Stimulated activated CD4-positive, alpha-beta T cell treated with anti-CD3 and anti-CD28 coated beads, Interleukin-4, amount 100 ng/mL, for 24 hours (primary cell): ENCODE measurements around the gene KSR1.
A peak's percentile ranks its signal among the peaks of the same experiment; 100 is the strongest.
"Not testable (repeated sequence)": the region's sequence is repeated elsewhere in the genome, so short reads cannot be mapped to it uniquely, and the experiment has no call there.

Experiments used
- DNase-seq: peaks from one replicate; pipeline ENCODE4 v3.0.0-alpha.2; 2020

The KSR1 gene

GRCh38 chr17:27647765-27648164, 191.5 kb downstream of the KSR1 start:
- DNase-seq: no peak

- DNase-seq: not testable (repeated sequence)
Observed at GRCh38 chr17:27649111-27649571, 192.9 kb downstream of the KSR1 start.

DNA sequence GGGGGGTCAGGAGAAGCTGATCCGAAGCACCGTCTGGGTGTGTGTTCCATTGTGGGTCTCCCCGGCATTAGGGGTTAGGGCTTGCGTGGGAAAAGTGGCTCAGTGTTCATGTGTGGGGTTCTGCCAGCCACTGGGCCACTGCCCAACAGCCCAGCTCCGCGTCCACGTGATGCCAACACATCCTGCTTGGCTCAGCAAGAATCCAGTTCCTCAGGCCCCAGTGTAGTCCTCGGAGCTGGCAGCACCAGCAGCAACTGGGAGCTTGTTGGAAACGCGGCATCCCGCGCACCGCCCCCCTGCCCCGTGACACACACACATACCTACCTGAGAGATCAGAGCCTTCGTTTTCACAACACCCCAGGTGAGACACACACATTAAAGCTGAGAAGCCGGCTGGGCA, 193.7 kb downstream of the KSR1 start:
- DNase-seq: no peak

DNA sequence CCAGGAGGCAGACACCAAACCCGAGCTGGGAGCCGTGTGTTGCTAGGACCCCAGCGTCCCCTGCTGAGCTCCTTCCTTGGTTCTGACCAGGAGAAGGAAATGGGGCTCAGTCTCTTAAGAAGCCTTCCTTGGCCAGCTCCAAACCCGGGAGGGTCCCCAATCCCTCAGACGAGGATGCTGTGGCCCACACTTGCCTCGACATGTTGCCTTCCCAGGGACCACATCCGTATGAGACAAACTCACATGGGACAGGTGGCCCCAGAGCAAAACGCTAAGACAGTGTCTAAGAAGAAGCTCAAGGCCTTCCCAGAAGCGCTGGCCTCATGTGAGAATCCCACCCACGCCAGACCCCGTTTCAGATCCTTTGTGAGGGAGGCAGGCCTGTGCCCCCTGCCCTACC, 194.6 kb downstream of the KSR1 start:
- no peak for DNase-seq

DNA sequence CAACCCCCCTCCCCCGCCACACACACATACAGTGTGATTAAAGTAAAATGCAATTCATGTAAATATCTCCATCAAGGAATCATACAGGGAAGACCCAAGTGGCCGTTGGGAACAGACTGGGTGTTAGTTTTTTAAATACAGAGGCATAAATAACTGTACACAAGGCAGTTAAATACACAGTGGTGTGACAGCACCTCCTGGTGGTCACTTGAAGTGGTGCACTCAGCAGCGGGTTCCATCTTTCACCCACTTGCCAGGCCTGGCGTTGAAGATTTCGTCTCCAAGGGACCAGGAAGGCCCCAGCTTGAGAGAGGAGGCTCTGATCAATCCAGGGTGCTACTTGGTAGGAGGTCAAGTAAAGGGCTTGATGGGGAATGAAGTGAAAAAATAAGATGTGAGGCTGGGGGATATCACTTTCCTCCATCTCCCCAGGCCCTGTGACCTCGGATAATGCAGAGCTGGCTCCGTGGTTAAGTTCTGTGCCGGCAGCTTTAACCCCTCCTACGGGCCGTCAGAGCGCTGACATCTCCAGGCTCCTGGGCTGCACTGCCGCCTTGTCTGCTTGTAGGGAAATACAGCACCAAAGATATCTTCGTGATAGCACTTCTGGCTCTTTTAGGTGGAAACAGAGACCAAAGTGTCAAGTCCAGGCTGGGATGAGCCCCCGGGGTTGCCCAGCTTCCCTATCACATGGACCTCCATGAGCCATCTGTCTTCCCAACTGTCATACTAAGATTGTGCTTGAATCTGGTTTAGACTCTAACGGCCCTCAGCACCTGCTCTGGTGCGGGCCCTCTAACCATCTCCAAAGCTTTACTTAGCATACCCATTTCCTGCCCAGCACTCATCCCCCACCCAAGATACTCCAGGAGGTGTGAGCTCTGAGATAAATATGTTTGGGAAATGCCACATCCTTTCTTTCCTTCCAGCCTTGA, 195.4 kb downstream of the KSR1 start:
- peak; percentile 76 for DNase-seq

DNA sequence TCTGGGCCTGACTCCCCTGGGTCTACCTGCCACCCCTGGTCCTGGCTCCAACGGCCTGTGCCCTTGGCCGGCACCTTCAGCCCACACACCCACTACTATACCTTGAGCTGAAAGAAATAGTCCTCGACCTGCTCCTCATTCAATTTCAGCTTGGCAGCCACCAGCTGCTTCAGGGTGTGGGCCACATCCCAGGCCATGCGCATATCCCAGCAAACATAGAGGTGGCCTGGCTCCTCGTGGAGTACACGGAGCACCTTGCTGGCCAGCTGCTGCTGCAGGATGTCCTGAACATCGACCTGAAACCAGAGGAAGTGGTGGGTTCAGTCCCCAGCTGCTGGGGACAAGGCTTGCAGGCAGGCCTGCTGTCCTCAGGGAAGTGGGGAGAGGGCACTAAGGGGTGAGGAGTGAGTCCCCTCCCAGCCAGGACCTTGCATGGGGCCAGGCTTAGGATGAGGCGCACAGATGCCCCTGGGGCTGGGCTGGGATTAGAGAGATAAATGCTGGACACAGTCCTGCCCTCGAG, 197.3 kb downstream of the KSR1 start:
- not testable (repeated sequence) for DNase-seq

DNA sequence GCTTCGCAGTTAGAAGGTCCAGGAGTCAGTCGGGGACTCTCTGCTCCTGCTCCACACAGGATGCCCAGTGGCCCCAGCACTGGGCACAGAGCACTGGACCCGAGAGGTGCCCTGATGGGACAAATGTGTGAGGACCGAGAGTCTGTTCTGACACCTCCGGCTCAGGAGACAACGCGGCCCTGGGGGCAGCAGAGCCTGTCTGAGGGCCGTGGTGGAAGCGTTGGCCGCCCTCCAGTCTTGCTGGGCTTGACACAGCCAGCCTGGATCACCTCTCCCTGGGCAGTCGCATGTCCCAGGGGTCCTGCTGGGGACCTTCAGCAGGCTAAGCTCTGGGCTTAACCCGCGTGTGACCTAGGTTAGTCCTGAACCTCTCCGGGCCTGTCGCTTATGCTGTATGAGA, 197.9 kb downstream of the KSR1 start:
- no peak for DNase-seq

GRCh38 chr17:27654654-27655524, 198.6 kb downstream of the KSR1 start:
- peak; percentile 72 for DNase-seq

DNA sequence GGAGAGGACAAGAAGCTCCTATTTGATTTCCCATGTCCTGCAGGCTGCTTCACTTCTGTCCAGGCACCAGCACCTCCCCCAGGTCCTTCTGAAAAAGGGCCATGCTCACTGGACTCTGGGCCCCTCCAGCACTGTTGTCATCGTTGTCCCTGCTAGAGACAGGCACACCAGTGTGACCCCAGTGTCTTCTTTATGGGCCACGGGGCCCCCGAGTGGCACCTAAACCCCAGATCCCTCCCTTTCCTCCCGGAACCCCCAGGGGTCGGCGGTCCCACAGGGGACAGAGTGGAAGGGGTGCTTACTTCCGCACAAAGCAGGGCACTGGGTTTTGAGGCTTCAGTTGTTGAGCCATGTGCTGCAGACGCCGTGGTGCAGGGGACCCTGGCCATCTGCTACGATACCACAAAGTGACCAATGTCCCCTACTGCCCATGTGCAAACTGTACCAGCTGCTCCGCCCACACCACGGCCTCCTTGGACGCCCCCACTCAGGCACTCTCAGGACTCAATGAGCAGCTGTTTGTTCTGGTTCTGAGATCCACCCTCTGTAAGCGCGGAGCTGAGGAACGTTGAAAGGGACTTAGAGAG, 199.4 kb downstream of the KSR1 start:
- DNase-seq: not testable (repeated sequence)

- not testable (repeated sequence) for DNase-seq
Observed at GRCh38 chr17:27656620-27657019, 200.4 kb downstream of the KSR1 start.

DNA sequence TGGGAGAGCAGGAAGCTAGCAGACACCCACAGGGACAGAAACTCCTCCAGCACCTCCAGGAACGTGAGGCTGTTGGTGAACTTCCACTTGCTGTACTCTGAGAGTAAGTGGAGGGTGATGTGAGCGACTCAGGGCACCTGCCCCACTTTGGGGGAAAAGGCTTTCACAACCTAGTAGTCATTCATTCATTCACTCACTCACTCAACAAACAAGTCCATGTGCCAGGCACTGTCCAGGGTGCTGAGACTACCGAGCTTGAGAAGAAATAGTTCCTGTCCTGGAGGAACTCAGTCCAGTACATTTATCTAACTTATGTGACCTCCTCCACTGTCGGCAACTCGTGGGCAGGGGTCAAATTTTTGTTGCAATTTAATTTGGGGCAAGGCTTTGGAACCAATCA, 201.4 kb downstream of the KSR1 start:
- no peak for DNase-seq

DNA sequence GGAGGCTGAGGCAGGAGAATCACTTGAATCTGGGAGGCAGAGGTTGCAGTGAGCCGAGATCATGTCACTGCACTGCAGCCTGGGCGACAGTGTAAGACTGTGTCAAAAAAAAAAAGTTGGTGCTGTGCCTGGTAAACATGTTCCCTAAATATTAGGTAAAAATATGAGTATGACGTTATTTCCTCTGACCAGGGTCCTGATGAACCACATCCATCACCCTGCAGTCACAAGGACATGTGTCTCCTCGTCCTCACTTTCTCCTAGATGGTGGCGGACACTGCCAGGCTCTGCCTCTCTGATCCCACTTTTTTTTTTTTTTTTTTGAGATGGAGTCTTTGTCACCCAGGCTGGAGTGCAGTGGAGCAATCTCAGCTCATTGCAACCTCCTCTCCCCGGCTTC, 203.4 kb downstream of the KSR1 start:
- DNase-seq: no peak

GRCh38 chr17:27660436-27660835, 204.2 kb downstream of the KSR1 start:
- DNase-seq: no peak

DNA sequence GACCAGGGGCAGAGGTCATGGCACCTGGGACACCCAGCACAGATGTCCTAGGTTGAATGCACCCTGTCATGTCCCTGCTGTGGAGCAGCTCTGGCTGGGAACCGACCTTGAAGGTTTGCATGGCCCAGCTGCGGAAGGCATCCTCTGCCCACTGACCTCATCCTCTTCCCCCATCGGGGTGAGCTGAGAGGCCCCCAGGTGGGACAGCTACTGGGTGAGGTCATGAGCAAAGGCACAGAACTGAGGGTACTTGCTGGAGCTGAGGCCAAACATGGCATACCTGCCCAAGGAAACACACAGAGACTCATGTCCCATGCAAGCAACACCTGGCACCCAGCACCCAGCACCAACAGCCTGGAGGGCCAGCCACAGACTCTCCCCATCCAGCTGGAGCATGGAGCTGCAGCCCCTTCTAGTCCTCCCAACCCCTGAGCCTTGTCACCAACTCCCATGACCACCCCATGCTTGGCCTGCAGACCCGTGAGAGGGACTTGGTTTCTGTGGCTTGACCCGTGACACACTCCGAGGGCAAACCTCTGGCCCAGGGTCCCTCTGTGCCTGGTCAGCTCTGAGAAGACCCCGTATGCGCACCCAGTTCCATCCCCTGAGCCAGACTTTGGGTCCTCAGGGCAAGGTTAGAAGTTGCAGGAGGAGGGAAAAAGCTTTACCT, 207.8 kb downstream of the KSR1 start:
- DNase-seq: no peak

DNA sequence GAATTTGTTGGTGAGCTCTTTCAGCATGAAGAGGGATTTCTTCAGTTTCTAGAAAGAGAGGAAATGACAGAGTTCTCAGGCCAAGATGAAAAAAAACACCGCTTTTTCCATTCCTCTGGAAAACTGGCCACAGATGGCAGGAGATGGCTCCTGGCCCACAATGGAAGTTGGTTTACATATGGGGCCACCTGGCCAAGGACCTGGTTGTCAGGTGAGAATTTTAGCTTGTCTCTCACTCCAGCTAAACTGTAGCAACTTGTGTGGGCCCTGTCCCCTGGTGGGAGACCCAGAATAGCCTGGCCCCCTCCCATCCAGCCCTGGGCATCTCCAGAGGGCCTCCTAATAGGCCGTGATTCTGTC, 208.3 kb downstream of the KSR1 start:
- no peak for DNase-seq

GRCh38 chr17:27665549-27665948, 209.3 kb downstream of the KSR1 start:
- no peak for DNase-seq

- DNase-seq: not testable (repeated sequence)
Observed at GRCh38 chr17:27666270-27666669, 210.0 kb downstream of the KSR1 start.

GRCh38 chr17:27666831-27667560, 210.7 kb downstream of the KSR1 start:
- DNase-seq: no peak

DNA sequence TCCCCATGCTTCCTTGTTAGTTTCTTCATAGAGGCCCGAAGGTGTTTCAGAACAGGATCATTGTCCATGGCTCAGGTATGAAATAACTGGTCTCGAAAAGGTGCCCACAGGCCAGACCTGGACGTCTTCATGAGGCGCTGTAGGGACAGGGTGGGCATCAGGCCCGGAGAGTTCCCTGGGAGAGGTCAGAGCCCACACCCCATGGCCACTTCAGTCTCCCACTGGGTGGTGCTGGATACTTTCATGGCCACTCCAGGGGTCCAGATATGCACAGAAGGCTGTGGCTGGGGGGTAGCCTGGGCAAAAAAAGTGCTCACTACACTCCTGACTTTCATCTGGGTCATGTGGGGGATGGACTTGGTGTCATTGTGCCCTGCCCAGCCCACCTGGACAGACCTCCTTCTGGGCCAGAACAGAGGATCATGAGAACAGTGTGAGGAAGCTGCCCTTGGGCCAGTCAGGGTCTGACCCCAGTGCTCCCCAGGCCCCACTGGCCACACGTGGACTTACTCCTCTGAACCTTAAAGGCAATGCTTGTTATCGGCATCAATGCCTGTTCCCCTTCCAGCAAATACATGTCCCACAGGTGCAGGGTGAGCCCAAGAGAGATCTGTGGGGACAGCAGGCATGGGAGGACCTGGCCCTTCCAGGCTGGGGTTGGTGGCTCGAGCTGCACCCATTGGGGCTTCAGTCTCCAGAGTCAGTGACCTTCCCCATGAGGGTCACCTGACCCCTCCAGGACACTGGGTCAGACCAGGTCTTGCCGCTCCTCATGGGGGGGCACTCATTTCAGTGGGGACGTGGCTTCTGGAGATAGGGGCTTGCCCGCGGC, 211.6 kb downstream of the KSR1 start:
- DNase-seq: no peak

DNA sequence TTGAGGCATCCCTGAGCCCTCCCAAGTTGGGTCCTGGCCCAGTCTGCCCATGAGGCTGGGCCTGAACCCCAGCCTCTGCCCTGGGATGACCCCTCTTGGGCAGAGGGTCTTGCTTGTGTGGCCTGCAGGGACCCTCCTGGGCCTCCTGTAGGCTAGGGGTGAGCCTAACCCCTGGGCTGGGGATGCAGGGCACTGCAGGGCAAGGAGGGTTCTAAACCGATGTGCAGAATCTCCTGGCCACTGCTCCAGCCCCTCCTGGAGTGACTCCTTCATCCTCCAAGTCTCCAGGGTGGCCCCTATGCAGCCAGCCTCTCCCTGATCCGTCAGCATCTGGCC, 212.2 kb downstream of the KSR1 start:
- DNase-seq: no peak

DNA sequence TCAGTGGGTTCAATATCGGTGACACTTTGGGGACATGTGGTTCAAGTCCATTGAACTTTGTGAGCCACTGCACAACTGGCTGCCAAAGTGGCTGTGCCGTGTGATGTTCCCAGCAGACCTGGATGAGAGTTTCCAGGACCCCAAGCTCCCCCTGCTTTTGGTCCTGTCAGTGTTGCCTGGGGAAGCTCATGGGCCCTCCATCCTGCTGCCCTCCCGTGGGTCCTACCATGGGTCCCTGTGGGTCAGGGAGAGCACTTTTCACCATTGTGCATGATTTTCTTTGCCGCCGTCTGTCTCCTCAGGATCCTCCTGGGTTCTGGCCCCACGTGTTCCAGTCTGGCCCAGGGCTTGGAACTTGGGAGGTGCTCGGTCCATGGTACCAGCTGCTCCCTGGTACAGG, 212.9 kb downstream of the KSR1 start:
- DNase-seq: no peak
